ENCODE data around the gene ANKRD22.

- no peak for TF ChIP-seq CTCF (conservative IDR thresholded peaks at IDR 0.05)
- no peak for TF ChIP-seq EZH2 (IDR thresholded peaks at IDR 0.05; ENCODE audit: low read depth)
These were observed 23.4 kb upstream of the ANKRD22 start for GRCh38 chr10:88875081-88875480.

Measured in PC-9 (cell line).